Astrocyte of the spinal cord (primary cell): ENCODE data around the gene TRIM17.
"Not testable (repeated sequence)": the region's sequence is repeated elsewhere in the genome, so short reads cannot be mapped to it uniquely, and the experiment has no call there.

ENCODE experiments used
- DNase-seq: peaks from one replicate; pipeline ENCODE4 v3.0.0; 2011; ENCODE audit warnings: low read depth, low spot score
- H3K4me3 ChIP-seq: 2 replicates; pipeline ENCODE4 v1.5.1; 2011; ENCODE audit warnings: low read depth, mild to moderate bottlenecking, low read length, moderate library complexity
- CTCF ChIP-seq: IDR thresholded peaks from 2 replicates; pipeline ENCODE4 v1.5.1; 2012; ENCODE audit warnings: low read depth, mild to moderate bottlenecking, low read length, inconsistent platforms
- in situ Hi-C: cut with HindIII; loops from 2 replicates; pipeline ENCODE4 v1.10.0; 2017; ENCODE audit warnings: low sequenced_read_pairs

Gene TRIM17

GRCh38 chr1:228440761-228441500, 24.3 kb upstream of the TRIM17 start:
- H3K4me3 ChIP-seq = no peak overlapping the region
- DNase-seq = no peak
- no peak for TF ChIP-seq CTCF
- in situ Hi-C loops = no loop called here

- H3K4me3 ChIP-seq = no peak overlapping the region
- no peak for TF ChIP-seq CTCF
- no peak for DNase-seq
- in situ Hi-C loops = no loop called here
Observed at GRCh38 chr1:228438266-228438665, 21.6 kb upstream of the TRIM17 start.

- no peak for DNase-seq
- H3K4me3 ChIP-seq = no peak overlapping the region
- TF ChIP-seq CTCF = no peak
- in situ Hi-C loops = no loop called here
Observed at GRCh38 chr1:228437424-228437962, 20.8 kb upstream of the TRIM17 start.

DNA sequence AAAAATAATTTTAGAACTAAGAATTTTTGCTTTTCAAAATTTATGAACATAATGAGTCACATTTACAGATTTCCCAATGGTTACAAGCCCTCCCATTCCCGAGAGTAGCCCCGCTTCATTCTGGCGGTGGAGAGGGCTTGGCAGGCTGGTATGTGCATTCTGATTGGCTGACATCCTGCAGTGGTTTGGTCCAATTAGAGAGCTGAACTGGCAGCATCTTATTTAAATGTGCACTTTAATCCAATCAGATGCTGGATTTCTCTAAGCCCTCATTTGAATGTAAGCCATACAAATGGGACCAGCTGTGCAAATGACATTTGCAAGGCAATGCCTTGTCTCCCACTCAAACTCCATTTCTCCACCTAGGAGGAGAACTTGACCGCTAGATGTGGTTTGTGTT, 18.0 kb upstream of the TRIM17 start:
- DNase-seq = no peak
- no peak overlapping the region for H3K4me3 ChIP-seq
- in situ Hi-C loops = no loop called here
- TF ChIP-seq CTCF = no peak

GRCh38 chr1:228433337-228434053, 16.8 kb upstream of the TRIM17 start:
- H3K4me3 ChIP-seq, DNase-seq, in situ Hi-C loops: not testable (repeated sequence)

GRCh38 chr1:228430243-228430642, 13.6 kb upstream of the TRIM17 start:
- TF ChIP-seq CTCF = no peak
- H3K4me3 ChIP-seq = no peak overlapping the region
- DNase-seq = no peak
- in situ Hi-C loops = no loop called here

- in situ Hi-C loops = no loop called here
- no peak for TF ChIP-seq CTCF
- H3K4me3 ChIP-seq = no peak overlapping the region
- DNase-seq = no peak
Observed at GRCh38 chr1:228429698-228430097, 13.0 kb upstream of the TRIM17 start.
